GM19395 (cell line): Measurements from ENCODE around the gene NTN4.
"Not testable (repeated sequence)": the region's sequence is repeated elsewhere in the genome, so short reads cannot be mapped to it uniquely, and the experiment has no call there.

Source experiments
- ATAC-seq: cut with Tn5 transposase; IDR thresholded peaks from one replicate; pipeline ENCODE4 v1.9.1; 2021; ENCODE audit warnings: mild to moderate bottlenecking, moderate library complexity; ENCODE audit not compliant: unreplicated experiment

The NTN4 gene

GRCh38 chr12:95715177-95715576 lies 75.4 kb downstream of the NTN4 start:
- no peak for ATAC-seq

GRCh38 chr12:95712269-95712668 lies 78.3 kb downstream of the NTN4 start:
- no peak for ATAC-seq

- ATAC-seq = no peak
Observed at GRCh38 chr12:95710386-95710785, 80.2 kb downstream of the NTN4 start.

- no peak for ATAC-seq
Observed at GRCh38 chr12:95709152-95709551, 81.4 kb downstream of the NTN4 start.

GRCh38 chr12:95705143-95705542 lies 85.4 kb downstream of the NTN4 start:
- ATAC-seq = no peak

GRCh38 chr12:95703986-95704385 lies 86.6 kb downstream of the NTN4 start:
- ATAC-seq = no peak

GRCh38 chr12:95701722-95702418 lies 88.7 kb downstream of the NTN4 start:
- no peak for ATAC-seq

GRCh38 chr12:95701275-95701674 lies 89.3 kb downstream of the NTN4 start:
- no peak for ATAC-seq

GRCh38 chr12:95700316-95700785 lies 90.2 kb downstream of the NTN4 start:
- ATAC-seq = peak; percentile 98

- no peak for ATAC-seq
Observed at GRCh38 chr12:95699579-95699978, 91.0 kb downstream of the NTN4 start.

GRCh38 chr12:95694136-95694535 lies 96.4 kb downstream of the NTN4 start:
- ATAC-seq = no peak

- ATAC-seq = no peak
Observed at GRCh38 chr12:95693689-95694088, 96.9 kb downstream of the NTN4 start.

GRCh38 chr12:95690861-95691635 lies 99.5 kb downstream of the NTN4 start:
- no peak for ATAC-seq

- ATAC-seq = no peak
Observed at GRCh38 chr12:95687937-95688336, 102.6 kb downstream of the NTN4 start.

- no peak for ATAC-seq
Observed at GRCh38 chr12:95683418-95683817, 107.1 kb downstream of the NTN4 start.

- no peak for ATAC-seq
Observed at GRCh38 chr12:95681210-95681765, 109.3 kb downstream of the NTN4 start.

GRCh38 chr12:95678684-95679083 lies 111.9 kb downstream of the NTN4 start:
- ATAC-seq = no peak

- ATAC-seq = not testable (repeated sequence)
Observed at GRCh38 chr12:95677782-95678181, 112.8 kb downstream of the NTN4 start.

- ATAC-seq = no peak
Observed at GRCh38 chr12:95674631-95675030, 115.9 kb downstream of the NTN4 start.

- no peak for ATAC-seq
Observed at GRCh38 chr12:95674163-95674562, 116.4 kb downstream of the NTN4 start.

- ATAC-seq = no peak
Observed at GRCh38 chr12:95673576-95673975, 117.0 kb downstream of the NTN4 start.

GRCh38 chr12:95672166-95672565 lies 118.4 kb downstream of the NTN4 start:
- ATAC-seq = no peak
